B cell (primary cell): Measurements from ENCODE around the gene OXSR1. TPM values are rescaled to one million over a fixed set of nuclear protein-coding genes. Genes with fewer than 3 reads are reported as not detected.
A peak's percentile ranks its signal among the peaks of the same experiment; 100 is the strongest.

Experiments used
- ATAC-seq: fragments of 200-7000 bp; cut with Tn5 transposase; one replicate; pipeline ENCODE4 v1.10.0; 2021; ENCODE audit warnings: low read depth, mild to moderate bottlenecking, moderate number of reproducible peaks, moderate library complexity
- CTCF ChIA-PET: fragments of 350-600 bp; sonication (Branson Sonifier 250); formaldehyde crosslinking; loops from one replicate; lab custom pipeline; 2021; ENCODE audit warnings: antibody characterized with exemption, inconsistent platforms; lab: Charles Lee
- POLR2A ChIA-PET: fragments of 350-600 bp; sonication (Branson Sonifier 250); formaldehyde crosslinking; loops from one replicate; lab custom pipeline; 2021; ENCODE audit warnings: antibody characterized with exemption; lab: Charles Lee
- DNase-seq: peaks from one replicate; pipeline ENCODE4 v3.0.0; 2013
- H2AFZ ChIP-seq: 2 replicates; pipeline ENCODE4 v1.6.1; 2012; ENCODE audit warnings: mild to moderate bottlenecking, low read depth, low read length; ENCODE audit not compliant: insufficient read depth, poor library complexity, severe bottlenecking
- H3K27ac ChIP-seq, 2 donors: 1 replicate in 1 of 2; 2 replicates in 1 of 2; pipeline ENCODE4 v1.5.1; 2012 to 2013; ENCODE audit warnings: low read length in 2 of 2, mild to moderate bottlenecking in 2 of 2, moderate library complexity in 1 of 2
- H3K27me3 ChIP-seq, 4 experiments: fragments of 200-600 bp in 1 of 4; sonication (generic) in 1 of 4; replicated peaks in 1 of 4; 1 replicate in 2 of 4; 2 replicates in 2 of 4; pipeline versions ENCODE4 v1.6.1 to v1.7.0; 2013 to 2016; ENCODE audit warnings: low read length in 3 of 4, mild to moderate bottlenecking in 2 of 4, mixed read lengths in 1 of 4, moderate library complexity in 1 of 4; ENCODE audit not compliant: insufficient read depth in 4 of 4, control insufficient read depth in 3 of 4; ENCODE audit errors: control extremely low read depth in 1 of 4
- H3K36me3 ChIP-seq, 2 experiments: replicated peaks in 1 of 2; 1 replicate in 1 of 2; 2 replicates in 1 of 2; pipeline versions ENCODE4 v1.6.1 to v1.7.1; 2013; ENCODE audit warnings: low read length in 1 of 2; ENCODE audit not compliant: insufficient read depth in 2 of 2, control insufficient read depth in 1 of 2; ENCODE audit errors: control extremely low read depth in 1 of 2, extremely low read depth in 1 of 2
- H3K4me1 ChIP-seq, 2 donors: fragments of 200-600 bp in 1 of 2; sonication (generic) in 1 of 2; 1 replicate in 1 of 2; 2 replicates in 1 of 2; pipeline versions ENCODE4 v1.5.1 to v1.6.1; 2013 to 2017; ENCODE audit warnings: low read length in 2 of 2; ENCODE audit not compliant: control insufficient read depth in 2 of 2, insufficient read depth in 2 of 2
- H3K4me2 ChIP-seq: replicated peaks from 2 replicates; pipeline ENCODE3; 2012; ENCODE audit warnings: mild to moderate bottlenecking, low read depth, low read length; ENCODE audit not compliant: poor library complexity, severe bottlenecking
- H3K4me3 ChIP-seq, 5 experiments: fragments of 200-600 bp in 1 of 5; sonication (generic) in 1 of 5; 1 replicate in 3 of 5; 2 replicates in 2 of 5; pipeline versions ENCODE4 v1.5.1 to v1.7.0; 2011 to 2016; ENCODE audit warnings: low read length in 4 of 5, mild to moderate bottlenecking in 4 of 5, low read depth in 2 of 5, control low read depth in 1 of 5, moderate library complexity in 1 of 5; ENCODE audit not compliant: insufficient read depth in 1 of 5; ENCODE audit errors: control extremely low read depth in 1 of 5, extremely low read depth in 1 of 5
- H3K79me2 ChIP-seq: fragments of 200-600 bp; sonication (generic); one replicate; pipeline ENCODE4 v1.6.0; 2016; ENCODE audit warnings: low read length; ENCODE audit not compliant: control insufficient read depth, insufficient read depth
- H3K9ac ChIP-seq: fragments of 200-600 bp; sonication (generic); 2 replicates; pipeline ENCODE4 v1.6.1; 2017; ENCODE audit warnings: mild to moderate bottlenecking, low read length, moderate library complexity
- H3K9me3 ChIP-seq, 3 donors: one replicate each; pipeline versions ENCODE4 v1.6.1 to v1.7.1; 2013; ENCODE audit warnings: low read length in 2 of 3; ENCODE audit not compliant: control insufficient read depth in 2 of 3, insufficient read depth in 1 of 3; ENCODE audit errors: control extremely low read depth in 1 of 3
- H4K20me1 ChIP-seq: 2 replicates; pipeline ENCODE4 v1.6.0; 2012; ENCODE audit warnings: mild to moderate bottlenecking, low read length; ENCODE audit not compliant: insufficient read depth, control insufficient read depth, poor library complexity, severe bottlenecking
- H3K27ac Mint-ChIP-seq: one replicate; pipeline ENCODE4 v1.8.0; 2021; ENCODE audit warnings: mixed read lengths
- H3K27me3 Mint-ChIP-seq: one replicate; pipeline ENCODE4 v1.8.0; 2021; ENCODE audit warnings: mixed read lengths
- H3K4me1 Mint-ChIP-seq: one replicate; pipeline ENCODE4 v1.8.0; 2021; ENCODE audit warnings: mixed read lengths
- H3K4me3 Mint-ChIP-seq: one replicate; pipeline ENCODE4 v1.8.0; 2021; ENCODE audit warnings: mixed read lengths
- H3K9me3 Mint-ChIP-seq: one replicate; pipeline ENCODE4 v1.8.0; 2022; ENCODE audit warnings: mixed read lengths; ENCODE audit not compliant: insufficient read depth
- EZH2 ChIP-seq: IDR thresholded peaks from 2 replicates; pipeline ENCODE4 v1.6.1; 2012; ENCODE audit warnings: borderline replicate concordance, low read depth, mild to moderate bottlenecking, moderate library complexity, low read length; ENCODE audit not compliant: insufficient read depth, poor library complexity, severe bottlenecking
- WGBS: methylation state at CpG from one replicate; pipeline ENCODE4 v1.1.5; 2013; ENCODE audit warnings: missing lambda C conversion rate; ENCODE audit not compliant: insufficient coverage; 5-methylcytosine and 5-hydroxymethylcytosine counted together
- intact Hi-C: fragments of 100-400 bp; cut with micrococcal nuclease; formaldehyde crosslinking; loops from one replicate; pipeline ENCODE4 v1.10.0; 2022
- polyA plus RNA-seq: library from polyadenylated mRNA; depleted of rRNA; stranded (reverse); fragments of >200 nt; gene quantifications from 2 replicates; pipeline ENCODE4 v1.2.3, GENCODE V29; 2012
- total RNA-seq, 2 donors: library from RNA; stranded (reverse); fragments of 120-200 nt in 1 of 2; gene quantifications; 1 replicate in 1 of 2; 2 replicates in 1 of 2; pipeline versions ENCODE4 v1.2.3 to v1.2.4, GENCODE V29; 2013 to 2022
- TF ChIP-seq, protein P1 (sequence below): fragments of 200-600 bp; IDR thresholded peaks from one replicate; pipeline ENCODE4 v1.8.0; 2022; ENCODE audit warnings: antibody characterized with exemption, mild to moderate bottlenecking

Gene OXSR1
- total and polyA plus RNA-seq, 2 donors (not counting 1 experiment from before 2014, with no cell fraction given), result 15.5 to 41.5 TPM

DNA sequence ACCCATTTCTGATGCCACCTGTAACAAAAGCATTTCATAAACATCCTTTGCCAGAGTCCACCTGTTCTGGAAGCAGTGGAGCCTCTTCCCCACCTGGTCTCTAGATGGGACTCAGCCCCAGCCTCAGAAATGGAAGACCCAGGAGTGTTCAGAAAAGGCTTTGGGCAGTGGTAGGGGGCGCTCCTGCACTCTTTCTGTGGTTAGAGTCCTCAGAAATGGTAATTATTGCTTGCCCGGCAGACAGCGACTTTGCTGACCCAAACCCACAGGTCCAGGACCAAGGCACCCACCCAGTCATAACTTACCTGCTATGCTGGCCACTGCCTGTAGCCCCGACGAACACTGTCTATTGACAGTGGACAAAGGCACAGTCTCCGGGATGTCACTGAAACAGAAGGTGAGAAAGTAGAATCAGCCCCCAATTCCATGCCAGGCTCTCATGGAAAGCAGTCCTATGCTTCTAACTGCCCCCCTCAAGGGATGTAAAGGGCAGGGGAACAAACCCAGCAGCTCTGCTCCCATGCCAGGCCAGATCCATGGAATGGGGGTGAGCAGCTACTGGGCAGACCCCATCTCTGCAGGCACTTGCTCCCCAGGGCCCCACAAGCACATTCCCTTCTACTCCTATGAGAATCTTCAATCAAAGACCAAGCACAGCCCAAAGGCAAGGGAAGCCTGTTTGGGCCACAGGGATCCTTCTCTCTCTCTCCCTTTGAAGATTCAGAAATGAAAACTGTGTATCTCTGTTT is 33.5 kb upstream of the OXSR1 start:
- peaks cover 54% of the 10 kb centered on the region for H3K79me2 ChIP-seq
- Mint-ChIP-seq H3K27ac (no peak overlapping the region), H3K4me1 (peaks cover 28% of the 10 kb centered on the region), H3K4me3 (no peak overlapping the region), H3K27me3 (no peaks in the 10 kb centered on the region), H3K9me3 (no peaks in the 10 kb centered on the region)
- intact Hi-C loops, result loop anchor here (10.0 kb wide), 1 partner anchor 973 kb away; the partner anchor contains the start of genes GORASP1 and TTC21A
- H3K9ac ChIP-seq, result no peak overlapping the region
- peak; percentile 26 for DNase-seq
- TF ChIP-seq EZH2, result no peak
- TF ChIP-seq, protein P1, sequence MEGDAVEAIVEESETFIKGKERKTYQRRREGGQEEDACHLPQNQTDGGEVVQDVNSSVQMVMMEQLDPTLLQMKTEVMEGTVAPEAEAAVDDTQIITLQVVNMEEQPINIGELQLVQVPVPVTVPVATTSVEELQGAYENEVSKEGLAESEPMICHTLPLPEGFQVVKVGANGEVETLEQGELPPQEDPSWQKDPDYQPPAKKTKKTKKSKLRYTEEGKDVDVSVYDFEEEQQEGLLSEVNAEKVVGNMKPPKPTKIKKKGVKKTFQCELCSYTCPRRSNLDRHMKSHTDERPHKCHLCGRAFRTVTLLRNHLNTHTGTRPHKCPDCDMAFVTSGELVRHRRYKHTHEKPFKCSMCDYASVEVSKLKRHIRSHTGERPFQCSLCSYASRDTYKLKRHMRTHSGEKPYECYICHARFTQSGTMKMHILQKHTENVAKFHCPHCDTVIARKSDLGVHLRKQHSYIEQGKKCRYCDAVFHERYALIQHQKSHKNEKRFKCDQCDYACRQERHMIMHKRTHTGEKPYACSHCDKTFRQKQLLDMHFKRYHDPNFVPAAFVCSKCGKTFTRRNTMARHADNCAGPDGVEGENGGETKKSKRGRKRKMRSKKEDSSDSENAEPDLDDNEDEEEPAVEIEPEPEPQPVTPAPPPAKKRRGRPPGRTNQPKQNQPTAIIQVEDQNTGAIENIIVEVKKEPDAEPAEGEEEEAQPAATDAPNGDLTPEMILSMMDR, result peak; percentile 30
- ChIA-PET CTCF (interaction anchor here (0.8 to 1.3 kb wide), 2 partner anchors 33 to 349 kb away, joined by 5 read pairs; partner anchors contain the start of gene OXSR1), POLR2A (no interaction called here)
- no peak overlapping the region for H3K4me3 ChIP-seq
- H2AFZ ChIP-seq, result no peak overlapping the region
- H3K36me3 ChIP-seq, result peaks cover 6 to 74% of the 10 kb centered on the region in 2 experiments
- H4K20me1 ChIP-seq, result peaks cover 53% of the 10 kb centered on the region
- H3K9me3 ChIP-seq, result no peaks in the 10 kb centered on the region
- 86% methylated on average over 6 of the region's 6 CpGs for WGBS
- no peak overlapping the region for H3K27ac ChIP-seq
- no peak for ATAC-seq
- H3K27me3 ChIP-seq, result no peaks in the 10 kb centered on the region
- H3K4me1 ChIP-seq, result peaks cover 11 to 22% of the 10 kb centered on the region in 2 donors
- no peak overlapping the region for H3K4me2 ChIP-seq

DNA sequence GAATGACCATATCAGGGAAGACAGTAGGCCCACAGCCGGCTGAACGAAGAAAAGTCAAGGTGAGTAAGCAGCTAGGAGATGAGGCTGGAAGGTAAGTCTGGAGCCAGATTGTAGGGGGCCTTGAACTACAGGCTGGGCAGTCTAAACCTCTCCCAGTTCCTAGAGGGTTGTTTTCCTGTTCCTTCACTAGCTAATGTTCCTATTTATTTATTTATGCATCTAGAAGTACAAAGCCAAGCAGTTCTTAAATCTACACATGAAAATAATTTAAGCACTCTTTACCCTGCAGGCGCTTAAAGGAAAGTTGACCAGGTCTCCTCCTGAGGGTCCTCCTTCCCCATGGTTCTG is 32.2 kb upstream of the OXSR1 start:
- no peak overlapping the region for H3K27ac Mint-ChIP-seq
- H3K9me3 Mint-ChIP-seq, result no peaks in the 10 kb centered on the region
- ATAC-seq (no peak), DNase-seq (no peak)
- CTCF ChIA-PET, result interaction anchor here (0.9 kb wide), 1 partner anchor 214 kb away, joined by 3 read pairs; no protein-coding TSS in a partner anchor
- POLR2A ChIA-PET, result no interaction called here
- Histone ChIP-seq H3K27ac (no peak overlapping the region), H3K9ac (no peak overlapping the region), H3K79me2 (peaks cover 66% of the 10 kb centered on the region), H3K9me3 (no peaks in the 10 kb centered on the region), H4K20me1 (peaks cover 44% of the 10 kb centered on the region), H2AFZ (no peak overlapping the region), H3K4me2 (no peak overlapping the region), H3K27me3 (no peaks in the 10 kb centered on the region), H3K36me3 (peaks cover 5 to 60% of the 10 kb centered on the region in 2 experiments), H3K4me3 (no peak overlapping the region), H3K4me1 (peaks cover 17 to 30% of the 10 kb centered on the region in 2 donors)
- no peak overlapping the region for H3K4me3 Mint-ChIP-seq
- H3K4me1 Mint-ChIP-seq, result peaks cover 35% of the 10 kb centered on the region
- intact Hi-C loops, result loop anchor here (10.0 kb wide), 1 partner anchor 972 kb away; the partner anchor contains the start of genes GORASP1 and TTC21A
- 94% methylated on average over 3 of the region's 3 CpGs for WGBS
- H3K27me3 Mint-ChIP-seq, result no peaks in the 10 kb centered on the region
- no peak for TF ChIP-seq EZH2
- TF ChIP-seq, protein P1, result no peak
